Osteoblast (primary cell): ENCODE measurements around the gene FARS2. TPM values are rescaled to one million over a fixed set of nuclear protein-coding genes. Genes with fewer than 3 reads are reported as not detected.

ENCODE experiments used
- DNase-seq: peaks from one replicate; pipeline ENCODE4 v3.0.0; 2011; ENCODE audit warnings: low spot score, mixed read lengths; ENCODE audit not compliant: insufficient read length; ENCODE audit errors: missing footprints
- H2AFZ ChIP-seq: 2 replicates; pipeline ENCODE4 v1.6.0; 2011; ENCODE audit warnings: mild to moderate bottlenecking, low read length
- H3K27ac ChIP-seq: 2 replicates; pipeline ENCODE4 v1.5.1; 2011; ENCODE audit warnings: mild to moderate bottlenecking, low read depth, low read length, moderate library complexity
- H3K27me3 ChIP-seq: 2 replicates; pipeline ENCODE4 v1.6.0; 2012; ENCODE audit warnings: mild to moderate bottlenecking, control low read depth, inconsistent platforms, low read length, moderate library complexity; ENCODE audit not compliant: insufficient read depth
- H3K36me3 ChIP-seq: 2 replicates; pipeline ENCODE4 v1.5.1; 2011; ENCODE audit warnings: mild to moderate bottlenecking, low read length, control low read depth, moderate library complexity; ENCODE audit not compliant: insufficient read depth
- H3K4me1 ChIP-seq: 2 replicates; pipeline ENCODE4 v1.5.1; 2011; ENCODE audit warnings: mild to moderate bottlenecking, low read length, control low read depth, moderate library complexity; ENCODE audit not compliant: insufficient read depth
- H3K4me2 ChIP-seq: 2 replicates; pipeline ENCODE4 v1.6.0; 2011; ENCODE audit warnings: mild to moderate bottlenecking, low read length; ENCODE audit not compliant: insufficient read depth
- H3K4me3 ChIP-seq: fragments of 200-600 bp; sonication (generic); 3 replicates; pipeline ENCODE4 v1.5.1; 2012; ENCODE audit warnings: mild to moderate bottlenecking, low read length, inconsistent platforms; ENCODE audit not compliant: insufficient read depth
- H3K79me2 ChIP-seq: 2 replicates; pipeline ENCODE4 v1.6.0; 2012; ENCODE audit warnings: mild to moderate bottlenecking, low read length, control low read depth, inconsistent platforms; ENCODE audit not compliant: insufficient read depth
- H3K9me3 ChIP-seq: 2 replicates; pipeline ENCODE4 v1.5.1; 2011; ENCODE audit warnings: low read depth, low read length, control low read depth
- H4K20me1 ChIP-seq: 2 replicates; pipeline ENCODE4 v1.6.0; 2012; ENCODE audit warnings: mild to moderate bottlenecking, low read length, control low read depth; ENCODE audit not compliant: insufficient read depth
- CTCF ChIP-seq: IDR thresholded peaks from 2 replicates; pipeline ENCODE4 v1.5.1; 2011; ENCODE audit warnings: mild to moderate bottlenecking, low read depth, low read length, moderate library complexity; ENCODE audit errors: extremely low read depth
- total RNA-seq: library from RNA; depleted of rRNA; stranded (reverse); fragments of >200 nt; gene quantifications from 2 replicates; pipeline ENCODE4 v1.2.3, GENCODE V29; 2012

The FARS2 gene
- total RNA-seq, 1 donor = 29.7 TPM

GRCh38 chr6:5728351-5729079 lies 467.2 kb downstream of the FARS2 start:
- H3K27ac ChIP-seq = no peak overlapping the region
- H4K20me1 ChIP-seq = no peaks in the 10 kb centered on the region
- TF ChIP-seq CTCF = no peak
- no peak for DNase-seq
- no peak overlapping the region for H2AFZ ChIP-seq
- H3K79me2 ChIP-seq = no peaks in the 10 kb centered on the region
- H3K9me3 ChIP-seq = no peaks in the 10 kb centered on the region
- no peak overlapping the region for H3K4me3 ChIP-seq
- H3K36me3 ChIP-seq = no peaks in the 10 kb centered on the region
- no peak overlapping the region for H3K4me2 ChIP-seq
- peaks cover 3% of the 10 kb centered on the region for H3K4me1 ChIP-seq
- H3K27me3 ChIP-seq = no peaks in the 10 kb centered on the region

GRCh38 chr6:5729080-5729434 lies 467.7 kb downstream of the FARS2 start:
- Histone ChIP-seq H4K20me1 (no peaks in the 10 kb centered on the region), H3K4me1 (peaks cover 3% of the 10 kb centered on the region), H3K4me2 (no peak overlapping the region), H3K4me3 (no peak overlapping the region), H3K79me2 (no peaks in the 10 kb centered on the region), H2AFZ (no peak overlapping the region), H3K36me3 (no peaks in the 10 kb centered on the region), H3K9me3 (no peaks in the 10 kb centered on the region), H3K27me3 (no peaks in the 10 kb centered on the region), H3K27ac (no peak overlapping the region)
- TF ChIP-seq CTCF = no peak
- peak; percentile 76 for DNase-seq

GRCh38 chr6:5729813-5730517 lies 468.7 kb downstream of the FARS2 start:
- no peak overlapping the region for H3K4me3 ChIP-seq
- no peak overlapping the region for H2AFZ ChIP-seq
- peak; percentile 54 for DNase-seq
- no peaks in the 10 kb centered on the region for H4K20me1 ChIP-seq
- H3K36me3 ChIP-seq = no peaks in the 10 kb centered on the region
- no peaks in the 10 kb centered on the region for H3K79me2 ChIP-seq
- H3K4me2 ChIP-seq = no peak overlapping the region
- H3K27me3 ChIP-seq = no peaks in the 10 kb centered on the region
- TF ChIP-seq CTCF = no peak
- H3K27ac ChIP-seq = no peak overlapping the region
- H3K4me1 ChIP-seq = peaks cover 3% of the 10 kb centered on the region
- no peaks in the 10 kb centered on the region for H3K9me3 ChIP-seq

- peak; percentile 73 for DNase-seq
These were observed 469.4 kb downstream of the FARS2 start for GRCh38 chr6:5730585-5731263.

More at GRCh38 chr6:5730585-5731263, 469.4 kb downstream of the FARS2 start:
- no peak for TF ChIP-seq CTCF
- no peak overlapping the region for H2AFZ ChIP-seq
- H3K27me3 ChIP-seq = no peaks in the 10 kb centered on the region
- no peak overlapping the region for H3K4me2 ChIP-seq
- no peak overlapping the region for H3K4me3 ChIP-seq
- no peaks in the 10 kb centered on the region for H3K9me3 ChIP-seq
- peaks cover 3% of the 10 kb centered on the region for H3K4me1 ChIP-seq
- no peaks in the 10 kb centered on the region for H3K79me2 ChIP-seq
- H3K27ac ChIP-seq = no peak overlapping the region
- H3K36me3 ChIP-seq = no peaks in the 10 kb centered on the region
- H4K20me1 ChIP-seq = no peaks in the 10 kb centered on the region
